Ovary (tissue), 9 donors: Measurements from ENCODE around the gene SPG7. TPM values are rescaled to one million over a fixed set of nuclear protein-coding genes. Genes with fewer than 3 reads are reported as not detected.

Experiments used
- DNase-seq, 5 donors: peaks; one replicate each; pipeline ENCODE4 v3.0.0-alpha.2; 2019 to 2020
- H3K27ac ChIP-seq, 2 donors: fragments of 200-600 bp; one replicate each; pipeline versions ENCODE4 v1.5.1 to v1.8.0; 2019 to 2022
- H3K27me3 ChIP-seq: fragments of 200-600 bp; one replicate; pipeline ENCODE4 v1.8.0; 2022
- H3K36me3 ChIP-seq: fragments of 200-600 bp; sonication (generic); one replicate; pipeline ENCODE4 v1.5.1; 2019
- H3K4me1 ChIP-seq: one replicate; pipeline ENCODE4 v1.8.1; 2013; ENCODE audit warnings: mild to moderate bottlenecking, moderate library complexity; ENCODE audit not compliant: insufficient read depth
- H3K4me3 ChIP-seq: fragments of 200-600 bp; sonication (generic); one replicate; pipeline ENCODE4 v1.5.1; 2017
- H3K9me3 ChIP-seq, 2 donors: fragments of 200-600 bp in 1 of 2; sonication (generic) in 1 of 2; one replicate each; pipeline versions ENCODE4 v1.5.1 to v1.8.1; 2013 to 2019; ENCODE audit warnings: mild to moderate bottlenecking in 1 of 2, moderate library complexity in 1 of 2
- CTCF ChIP-seq, 3 donors: fragments of 450-650 bp in 2 of 3; fragments of 200-600 bp in 1 of 3; IDR thresholded peaks; one replicate each; pipeline versions ENCODE4 v1.5.1 to v1.8.0; 2016 to 2022; ENCODE audit warnings: antibody characterized with exemption in 3 of 3, mild to moderate bottlenecking in 1 of 3
- EP300 ChIP-seq: sonication (generic); formaldehyde crosslinking; IDR thresholded peaks from one replicate; pipeline ENCODE4 v1.6.1; 2017; ENCODE audit warnings: antibody characterized with exemption
- POLR2A ChIP-seq: fragments of 450-650 bp; IDR thresholded peaks from one replicate; pipeline ENCODE4 v1.6.1; 2017; ENCODE audit warnings: antibody characterized with exemption, mild to moderate bottlenecking, moderate library complexity
- WGBS, 3 donors: extraction: QIAGEN DNeasy Blood & Tissue Kit in 1 of 3; methylation state at CpG; one replicate each; pipeline versions ENCODE4 v1.1.5 to v1.1.7; 2013 to 2017; 5-methylcytosine and 5-hydroxymethylcytosine counted together
- intact Hi-C, 4 donors: fragments of 100-400 bp; cut with DNase I; formaldehyde crosslinking; loops; one replicate each; pipeline versions ENCODE4 v1.11.0 to v1.15.1; 2022 to 2023
- polyA plus RNA-seq, 2 donors: library from polyadenylated mRNA; stranded (reverse); fragments of 200-250 nt in 1 of 2; fragments of 350-450 nt in 1 of 2; fragmentation: Illumina TruSeq in 1 of 2; extraction: RNeasy Lipid Tissue Mini Kit (QIAGEN cat#74804) in 1 of 2; gene quantifications; one replicate each; pipeline ENCODE4 v1.2.3, GENCODE V29; 2013 to 2014
- total RNA-seq, 7 donors: library from RNA; depleted of rRNA in 2 of 7; stranded (reverse); fragments of >200 nt in 2 of 7; fragmentation: NEBNext Ultra II Directional in 3 of 7; extraction: Animal tissue kit (Norgen Biotek cat#: 25700) in 3 of 7; gene quantifications; one replicate each; pipeline versions ENCODE4 v1.1.0 to v1.2.4, GENCODE V29; 2016 to 2023
- donor health status: DM: no; HTN: no; CAD: no; lungs with moderate emphysema.
- donor health status: DM: no; HTN: no; CAD: no.
- donor health status: Bipolar disorder and iron deficiency.
- donor health status: DM: yes; HTN: yes; CAD: no.
- donor health status: DM: no; HTN: no; CAD: no.
- donor health status: DM: yes; HTN: yes; CAD: no.

The SPG7 gene
- total and polyA plus RNA-seq, 9 donors: 48.9 to 145 (median 92.2) TPM

- Histone ChIP-seq H3K4me3 (no peak overlapping the region), H3K27ac (no peak overlapping the region), H3K9me3 (no peaks in the 10 kb centered on the region), H3K4me1 (no peaks in the 10 kb centered on the region), H3K36me3 (no peaks in the 10 kb centered on the region), H3K27me3 (no peaks in the 10 kb centered on the region)
- intact Hi-C loops: no loop called here
- 90 to 94% (median 91%) methylated on average over 7 of the region's 7 CpGs for WGBS, 3 donors
- no peak for TF ChIP-seq EP300
- no peak for TF ChIP-seq POLR2A
- no peak for TF ChIP-seq CTCF (IDR thresholded peaks at IDR 0.05)
- DNase-seq: no peak
Observed at GRCh38 chr16:89537549-89537925, 29.3 kb downstream of the SPG7 start.

GRCh38 chr16:89538286-89538685, 30.1 kb downstream of the SPG7 start:
- Histone ChIP-seq H3K4me3 (no peak overlapping the region), H3K27me3 (no peaks in the 10 kb centered on the region), H3K9me3 (no peaks in the 10 kb centered on the region), H3K27ac (no peak overlapping the region), H3K4me1 (no peaks in the 10 kb centered on the region), H3K36me3 (no peaks in the 10 kb centered on the region)
- intact Hi-C loops: no loop called here
- 83 to 92% (median 88%) methylated on average over 12 of the region's 12 CpGs for WGBS, 3 donors
- no peak for DNase-seq
- no peak for TF ChIP-seq POLR2A
- no peak for TF ChIP-seq EP300
- TF ChIP-seq CTCF (IDR thresholded peaks at IDR 0.05): no peak

GRCh38 chr16:89540557-89540956, 32.4 kb downstream of the SPG7 start:
- no peak for DNase-seq
- H3K27ac ChIP-seq: no peak overlapping the region
- 80 to 90% (median 85%) methylated on average over 13 of the region's 13 CpGs for WGBS, 3 donors
- H3K4me1 ChIP-seq: no peaks in the 10 kb centered on the region
- intact Hi-C loops: no loop called here
- H3K4me3 ChIP-seq: no peak overlapping the region
- H3K36me3 ChIP-seq: no peaks in the 10 kb centered on the region
- H3K9me3 ChIP-seq: no peaks in the 10 kb centered on the region
- no peak for TF ChIP-seq POLR2A
- no peak for TF ChIP-seq EP300
- TF ChIP-seq CTCF (IDR thresholded peaks at IDR 0.05): no peak
- no peaks in the 10 kb centered on the region for H3K27me3 ChIP-seq

GRCh38 chr16:89541792-89542191, 33.6 kb downstream of the SPG7 start:
- intact Hi-C loops: no loop called here
- DNase-seq: no peak
- Histone ChIP-seq H3K27me3 (no peaks in the 10 kb centered on the region), H3K4me3 (no peak overlapping the region), H3K27ac (no peak overlapping the region), H3K4me1 (no peaks in the 10 kb centered on the region), H3K36me3 (no peaks in the 10 kb centered on the region), H3K9me3 (no peaks in the 10 kb centered on the region)
- WGBS, 3 donors: 85 to 87% (median 85%) methylated on average over 15 to 21 of the region's 21 CpGs
- no peak for TF ChIP-seq CTCF (IDR thresholded peaks at IDR 0.05)
- no peak for TF ChIP-seq EP300

GRCh38 chr16:89544113-89544512, 35.9 kb downstream of the SPG7 start:
- Histone ChIP-seq H3K27ac (no peak overlapping the region), H3K4me3 (no peak overlapping the region), H3K27me3 (no peaks in the 10 kb centered on the region), H3K9me3 (no peaks in the 10 kb centered on the region), H3K36me3 (no peaks in the 10 kb centered on the region), H3K4me1 (no peaks in the 10 kb centered on the region)
- intact Hi-C loops: no loop called here
- WGBS, 3 donors: 90 to 93% (median 91%) methylated on average over 11 of the region's 11 CpGs
- TF ChIP-seq POLR2A: no peak
- DNase-seq: no peak
